NK-92 (cell line): ENCODE measurements around the gene GABRG3.
"Not testable (repeated sequence)": the region's sequence is repeated elsewhere in the genome, so short reads cannot be mapped to it uniquely, and the experiment has no call there.

Experiments used
- DNase-seq: peaks from one replicate; lab custom pipeline; 2025; ENCODE audit not compliant: unreplicated experiment; lab: John Stamatoyannopoulos, UW

Gene GABRG3

GRCh38 chr15:26985050-26985449, 14.1 kb downstream of the GABRG3 start:
- DNase-seq = no peak

- DNase-seq = no peak
Measured at GRCh38 chr15:26996250-26996649, 25.3 kb downstream of the GABRG3 start.

- not testable (repeated sequence) for DNase-seq
Measured at GRCh38 chr15:27003003-27003402, 32.0 kb downstream of the GABRG3 start.

GRCh38 chr15:27004226-27004625, 33.2 kb downstream of the GABRG3 start:
- DNase-seq = not testable (repeated sequence)

GRCh38 chr15:27017168-27017809, 46.3 kb downstream of the GABRG3 start:
- DNase-seq = no peak

GRCh38 chr15:27019687-27020086, 48.7 kb downstream of the GABRG3 start:
- no peak for DNase-seq

GRCh38 chr15:27025481-27025966, 54.5 kb downstream of the GABRG3 start:
- DNase-seq = no peak

- DNase-seq = no peak
Measured at GRCh38 chr15:27027229-27027628, 56.2 kb downstream of the GABRG3 start.

- no peak for DNase-seq
Measured at GRCh38 chr15:27028858-27029477, 58.0 kb downstream of the GABRG3 start.

GRCh38 chr15:27036210-27036609, 65.2 kb downstream of the GABRG3 start:
- DNase-seq = no peak

- DNase-seq = no peak
Measured at GRCh38 chr15:27037501-27037900, 66.5 kb downstream of the GABRG3 start.

GRCh38 chr15:27039152-27039551, 68.2 kb downstream of the GABRG3 start:
- DNase-seq = no peak

GRCh38 chr15:27042230-27042629, 71.2 kb downstream of the GABRG3 start:
- DNase-seq = no peak

- DNase-seq = no peak
Measured at GRCh38 chr15:27042646-27043045, 71.7 kb downstream of the GABRG3 start.

GRCh38 chr15:27043770-27044169, 72.8 kb downstream of the GABRG3 start:
- DNase-seq = no peak

GRCh38 chr15:27045796-27046195, 74.8 kb downstream of the GABRG3 start:
- no peak for DNase-seq

GRCh38 chr15:27046880-27047279, 75.9 kb downstream of the GABRG3 start:
- DNase-seq = no peak

GRCh38 chr15:27050163-27050562, 79.2 kb downstream of the GABRG3 start:
- DNase-seq = no peak

- no peak for DNase-seq
Measured at GRCh38 chr15:27054426-27054825, 83.4 kb downstream of the GABRG3 start.

- DNase-seq = no peak
Measured at GRCh38 chr15:27057904-27058645, 87.1 kb downstream of the GABRG3 start.

GRCh38 chr15:27058939-27059338, 88.0 kb downstream of the GABRG3 start:
- DNase-seq = no peak

- DNase-seq = no peak
Measured at GRCh38 chr15:27059610-27060202, 88.7 kb downstream of the GABRG3 start.
